ENCODE data around the gene TBC1D32.

Gene TBC1D32

DNA sequence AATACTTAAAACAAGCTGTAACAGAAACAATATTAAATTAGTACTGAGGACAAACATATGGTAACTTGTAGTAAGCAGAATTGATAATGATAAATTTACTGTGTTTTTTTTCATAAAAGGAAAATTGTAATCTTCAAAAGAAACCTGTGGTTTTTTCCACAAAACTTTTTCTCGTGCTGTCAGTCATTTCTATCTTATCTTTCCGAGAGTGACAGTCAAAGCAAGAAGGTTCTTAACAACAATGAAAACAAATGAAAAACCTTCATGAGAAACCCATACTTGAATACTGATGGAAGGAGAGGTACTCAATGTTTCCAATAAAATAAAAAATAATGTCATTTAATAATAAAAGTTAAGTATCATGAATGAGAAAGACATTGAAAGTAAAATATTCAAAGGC lies 174.0 kb downstream of the TBC1D32 start:
- no peak for DNase-seq
- H3K36me3 Mint-ChIP-seq (ENCODE audit: low read depth) = peaks cover 60% of the 10 kb centered on the region
- H3K4me3 Mint-ChIP-seq = no peak overlapping the region
- peaks cover 5% of the 10 kb centered on the region for H3K4me1 Mint-ChIP-seq
- TF ChIP-seq, protein P1, sequence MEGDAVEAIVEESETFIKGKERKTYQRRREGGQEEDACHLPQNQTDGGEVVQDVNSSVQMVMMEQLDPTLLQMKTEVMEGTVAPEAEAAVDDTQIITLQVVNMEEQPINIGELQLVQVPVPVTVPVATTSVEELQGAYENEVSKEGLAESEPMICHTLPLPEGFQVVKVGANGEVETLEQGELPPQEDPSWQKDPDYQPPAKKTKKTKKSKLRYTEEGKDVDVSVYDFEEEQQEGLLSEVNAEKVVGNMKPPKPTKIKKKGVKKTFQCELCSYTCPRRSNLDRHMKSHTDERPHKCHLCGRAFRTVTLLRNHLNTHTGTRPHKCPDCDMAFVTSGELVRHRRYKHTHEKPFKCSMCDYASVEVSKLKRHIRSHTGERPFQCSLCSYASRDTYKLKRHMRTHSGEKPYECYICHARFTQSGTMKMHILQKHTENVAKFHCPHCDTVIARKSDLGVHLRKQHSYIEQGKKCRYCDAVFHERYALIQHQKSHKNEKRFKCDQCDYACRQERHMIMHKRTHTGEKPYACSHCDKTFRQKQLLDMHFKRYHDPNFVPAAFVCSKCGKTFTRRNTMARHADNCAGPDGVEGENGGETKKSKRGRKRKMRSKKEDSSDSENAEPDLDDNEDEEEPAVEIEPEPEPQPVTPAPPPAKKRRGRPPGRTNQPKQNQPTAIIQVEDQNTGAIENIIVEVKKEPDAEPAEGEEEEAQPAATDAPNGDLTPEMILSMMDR (IDR thresholded peaks at IDR 0.05) = no peak
- peaks cover 21% of the 10 kb centered on the region for H3K9me3 Mint-ChIP-seq
- H3K27ac Mint-ChIP-seq = no peak overlapping the region
- no peaks in the 10 kb centered on the region for H3K27me3 Mint-ChIP-seq (ENCODE audit: low read depth, poor library complexity)

DNA sequence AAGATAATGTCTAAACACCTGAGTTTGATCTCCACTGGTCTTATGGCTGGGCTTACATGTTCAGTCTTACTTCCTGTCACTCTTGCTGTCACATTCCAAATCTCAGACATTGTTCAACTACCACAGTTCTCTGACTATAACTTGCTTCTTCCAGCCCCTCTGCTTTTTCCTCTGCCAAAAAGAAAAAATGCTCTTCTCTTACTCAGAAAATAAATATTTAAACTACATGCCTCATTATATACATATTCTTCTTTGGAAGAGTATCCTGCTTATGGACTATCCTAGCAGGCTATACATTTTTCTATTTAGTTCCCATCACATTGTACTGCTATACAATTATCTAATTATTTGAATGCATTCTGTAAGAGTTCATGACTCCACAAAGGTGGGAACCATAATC lies 175.4 kb downstream of the TBC1D32 start:
- Mint-ChIP-seq H3K27me3 (ENCODE audit: low read depth, poor library complexity) (no peaks in the 10 kb centered on the region), H3K4me3 (no peak overlapping the region), H3K36me3 (ENCODE audit: low read depth) (peaks cover 74% of the 10 kb centered on the region), H3K9me3 (peaks cover 26% of the 10 kb centered on the region), H3K4me1 (peaks cover 5% of the 10 kb centered on the region), H3K27ac (no peak overlapping the region)
- DNase-seq = no peak
- TF ChIP-seq, protein P1 (IDR thresholded peaks at IDR 0.05) = no peak

DNA sequence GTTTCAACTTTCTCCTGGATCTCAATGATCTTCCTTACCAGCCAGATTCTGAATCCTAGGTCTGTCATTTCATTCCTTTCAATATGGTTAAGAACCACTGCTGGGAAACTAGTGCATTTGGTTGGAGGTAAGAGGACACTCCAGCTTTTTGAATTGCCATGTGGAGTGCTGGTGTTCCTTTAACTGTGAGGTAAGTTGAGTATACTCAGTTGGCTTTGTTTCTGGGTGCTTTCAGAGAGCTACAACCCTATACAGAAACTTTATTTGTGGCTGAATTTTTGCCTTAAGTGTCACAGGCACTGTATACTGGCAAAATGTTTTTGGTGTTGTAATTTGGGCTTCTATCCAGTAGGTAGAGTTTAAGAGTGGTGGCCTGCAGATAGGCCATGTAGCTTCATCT lies 175.8 kb downstream of the TBC1D32 start:
- peaks cover 5% of the 10 kb centered on the region for H3K4me1 Mint-ChIP-seq
- H3K36me3 Mint-ChIP-seq (ENCODE audit: low read depth) = peaks cover 79% of the 10 kb centered on the region

DNA sequence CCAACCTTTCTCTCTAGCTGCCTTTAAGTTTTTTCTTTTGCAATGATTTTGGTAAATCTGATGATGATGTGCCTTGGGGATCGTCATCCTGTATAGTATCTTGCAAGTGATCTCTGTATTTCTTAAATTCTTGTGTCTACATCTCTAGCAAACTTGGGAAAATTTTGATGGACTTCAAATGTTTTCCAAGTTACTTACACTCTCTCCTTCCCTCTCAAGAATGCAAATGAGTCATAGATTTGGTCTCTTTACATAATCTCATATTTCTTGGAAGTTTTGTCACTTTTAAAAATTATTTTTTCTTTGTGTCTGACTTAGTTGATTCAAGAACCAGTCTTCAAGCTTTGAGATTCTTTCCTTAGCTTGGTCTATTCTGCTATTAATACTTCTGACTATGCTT lies 176.4 kb downstream of the TBC1D32 start:
- peaks cover 5% of the 10 kb centered on the region for H3K4me1 Mint-ChIP-seq
- H3K27me3 Mint-ChIP-seq (ENCODE audit: low read depth, poor library complexity) = no peaks in the 10 kb centered on the region
- peaks cover 84% of the 10 kb centered on the region for H3K36me3 Mint-ChIP-seq (ENCODE audit: low read depth)
- DNase-seq = no peak
- H3K9me3 Mint-ChIP-seq = peaks cover 32% of the 10 kb centered on the region
- no peak overlapping the region for H3K27ac Mint-ChIP-seq
- TF ChIP-seq, protein P1 (IDR thresholded peaks at IDR 0.05) = no peak
- H3K4me3 Mint-ChIP-seq = no peak overlapping the region

More for the DNA sequence above, 175.8 kb downstream of the TBC1D32 start:
- Mint-ChIP-seq H3K27ac (no peak overlapping the region), H3K4me3 (no peak overlapping the region), H3K27me3 (ENCODE audit: low read depth, poor library complexity) (no peaks in the 10 kb centered on the region), H3K9me3 (peaks cover 27% of the 10 kb centered on the region)
- TF ChIP-seq, protein P1 (IDR thresholded peaks at IDR 0.05) = no peak
- no peak for DNase-seq

DNA sequence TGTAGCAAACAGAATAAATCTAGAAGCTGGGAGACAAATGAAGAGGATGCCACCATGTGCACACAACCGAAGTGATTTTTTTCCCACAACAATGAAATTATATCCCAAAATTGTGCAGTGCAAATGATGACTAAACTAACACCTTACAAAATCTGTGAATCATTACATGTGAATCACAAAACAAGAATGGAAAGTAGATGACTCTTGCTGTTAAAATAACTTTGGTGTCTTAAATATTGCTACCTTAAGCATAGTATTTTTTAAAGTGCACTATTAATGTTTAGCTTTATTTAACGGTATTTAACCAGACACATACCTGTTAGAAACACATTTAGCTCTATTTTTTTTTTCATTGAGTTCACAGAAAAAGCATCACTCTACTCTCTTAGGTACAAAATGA lies 190.8 kb downstream of the TBC1D32 start:
- Mint-ChIP-seq H3K4me1 (no peaks in the 10 kb centered on the region), H3K36me3 (ENCODE audit: low read depth) (peaks cover 22% of the 10 kb centered on the region), H3K27ac (no peak overlapping the region), H3K27me3 (ENCODE audit: low read depth, poor library complexity) (no peaks in the 10 kb centered on the region), H3K4me3 (no peak overlapping the region), H3K9me3 (peaks cover 20% of the 10 kb centered on the region)
- TF ChIP-seq, protein P1 (IDR thresholded peaks at IDR 0.05) = no peak
- DNase-seq = no peak

DNA sequence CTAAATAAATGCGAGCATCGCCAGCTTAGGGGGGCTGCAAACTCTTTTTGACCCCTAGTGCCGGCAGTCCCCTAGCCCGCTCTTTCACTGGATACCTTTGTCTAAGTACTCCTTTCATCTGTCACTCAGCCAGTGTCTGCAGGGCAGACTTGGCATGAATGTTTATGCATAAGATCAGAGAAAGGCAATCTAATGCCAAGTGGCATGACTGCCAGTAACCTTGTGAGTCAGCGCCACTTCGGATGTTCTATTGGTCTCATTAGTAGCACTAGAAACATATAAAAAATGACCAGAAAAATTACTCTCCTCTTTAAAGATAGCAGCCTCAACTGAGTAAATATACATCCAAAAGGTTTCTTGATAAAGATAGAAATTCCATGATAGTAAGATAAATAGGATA lies 192.2 kb downstream of the TBC1D32 start:
- Mint-ChIP-seq H3K4me1 (no peaks in the 10 kb centered on the region), H3K27me3 (ENCODE audit: low read depth, poor library complexity) (no peaks in the 10 kb centered on the region), H3K27ac (no peak overlapping the region), H3K9me3 (peaks cover 16% of the 10 kb centered on the region), H3K36me3 (ENCODE audit: low read depth) (peaks cover 22% of the 10 kb centered on the region), H3K4me3 (no peak overlapping the region)
- TF ChIP-seq, protein P1 (IDR thresholded peaks at IDR 0.05) = no peak
- DNase-seq = no peak

All from nephron progenitor cell (in vitro differentiated cells).